Muscle of leg (tissue), 11 donors: ENCODE results near the gene SLC22A12. TPM values are rescaled to one million over a fixed set of nuclear protein-coding genes. Genes with fewer than 3 reads are reported as not detected.

ENCODE experiments used
- DNase-seq: peaks from one replicate; pipeline ENCODE4 v3.0.0; 2013
- H3K27ac ChIP-seq: one replicate; pipeline ENCODE4 v1.5.1; 2013; ENCODE audit warnings: mild to moderate bottlenecking, low read length, control low read depth
- H3K27me3 ChIP-seq: one replicate; pipeline ENCODE4 v1.6.1; 2013; ENCODE audit warnings: low read length; ENCODE audit not compliant: control insufficient read depth, insufficient read depth
- H3K36me3 ChIP-seq: one replicate; pipeline ENCODE4 v1.6.1; 2013; ENCODE audit warnings: low read length; ENCODE audit not compliant: control insufficient read depth, insufficient read depth
- H3K4me1 ChIP-seq: one replicate; pipeline ENCODE4 v1.6.1; 2013; ENCODE audit warnings: low read length; ENCODE audit not compliant: control insufficient read depth, insufficient read depth
- H3K4me3 ChIP-seq: one replicate; pipeline ENCODE4 v1.5.1; 2013; ENCODE audit warnings: low read length, control low read depth
- H3K9me3 ChIP-seq: replicated peaks from 2 replicates; pipeline ENCODE4 v1.6.1; 2013; ENCODE audit warnings: low read depth, low read length; ENCODE audit not compliant: control insufficient read depth
- WGBS: methylation state at CpG from one replicate; pipeline ENCODE4 v1.1.5; 2013; ENCODE audit warnings: missing lambda C conversion rate; ENCODE audit not compliant: insufficient coverage; 5-methylcytosine and 5-hydroxymethylcytosine counted together
- polyA plus RNA-seq, 8 donors: library from polyadenylated mRNA; unstranded; fragments of 120-200 nt; gene quantifications; one replicate each; pipeline versions ENCODE4 v1.2.1 to v1.2.3, GENCODE V29; 2013; ENCODE audit warnings: inconsistent platforms in 1 of 8, low replicate concordance in 1 of 8; ENCODE audit not compliant: insufficient read length in 8 of 8, insufficient read depth in 1 of 8
- total RNA-seq: library from RNA; stranded (reverse); fragments of 120-200 nt; gene quantifications from one replicate; pipeline ENCODE4 v1.2.4, GENCODE V29; 2013

Gene SLC22A12
- total and polyA plus RNA-seq, 9 donors = not detected

- WGBS = 84% methylated on average over 13 of the region's 13 CpGs
- H3K36me3 ChIP-seq = no peaks in the 10 kb centered on the region
- H3K9me3 ChIP-seq = peaks cover 5% of the 10 kb centered on the region
- H3K27ac ChIP-seq = no peak overlapping the region
- peaks cover 5% of the 10 kb centered on the region for H3K27me3 ChIP-seq
- H3K4me1 ChIP-seq = no peaks in the 10 kb centered on the region
- H3K4me3 ChIP-seq = no peak overlapping the region
- DNase-seq = no peak
These were observed 6.7 kb downstream of the SLC22A12 start for GRCh38 chr11:64597671-64598101.

GRCh38 chr11:64598106-64598796, 7.2 kb downstream of the SLC22A12 start:
- Histone ChIP-seq H3K36me3 (no peaks in the 10 kb centered on the region), H3K9me3 (peaks cover 5% of the 10 kb centered on the region), H3K4me1 (no peaks in the 10 kb centered on the region), H3K27ac (no peak overlapping the region), H3K4me3 (no peak overlapping the region), H3K27me3 (peaks cover 5% of the 10 kb centered on the region)
- DNase-seq = no peak
- WGBS = 90% methylated on average over 5 of the region's 12 CpGs

- peaks cover 2% of the 10 kb centered on the region for H3K27me3 ChIP-seq
- no peak overlapping the region for H3K4me3 ChIP-seq
- H3K4me1 ChIP-seq = no peaks in the 10 kb centered on the region
- DNase-seq = no peak
- H3K9me3 ChIP-seq = peaks cover 5% of the 10 kb centered on the region
- no peaks in the 10 kb centered on the region for H3K36me3 ChIP-seq
- WGBS = 73% methylated on average over 7 of the region's 23 CpGs
- H3K27ac ChIP-seq = no peak overlapping the region
These were observed 8.0 kb downstream of the SLC22A12 start for GRCh38 chr11:64598797-64599697.

GRCh38 chr11:64599698-64600211, 8.7 kb downstream of the SLC22A12 start:
- Histone ChIP-seq H3K27ac (no peak overlapping the region), H3K36me3 (no peaks in the 10 kb centered on the region), H3K27me3 (peaks cover 2% of the 10 kb centered on the region), H3K4me3 (no peak overlapping the region), H3K4me1 (no peaks in the 10 kb centered on the region), H3K9me3 (peaks cover 5% of the 10 kb centered on the region)
- DNase-seq = no peak
- WGBS = 86% methylated on average over 14 of the region's 17 CpGs

GRCh38 chr11:64600281-64600992, 9.4 kb downstream of the SLC22A12 start:
- H3K36me3 ChIP-seq = no peaks in the 10 kb centered on the region
- no peak overlapping the region for H3K27ac ChIP-seq
- peaks cover 6% of the 10 kb centered on the region for H3K27me3 ChIP-seq
- H3K9me3 ChIP-seq = peaks cover 5% of the 10 kb centered on the region
- no peak for DNase-seq
- no peaks in the 10 kb centered on the region for H3K4me1 ChIP-seq
- 88% methylated on average over 14 of the region's 19 CpGs for WGBS
- no peak overlapping the region for H3K4me3 ChIP-seq

GRCh38 chr11:64601605-64602465, 10.8 kb downstream of the SLC22A12 start:
- Histone ChIP-seq H3K27ac (no peak overlapping the region), H3K36me3 (no peaks in the 10 kb centered on the region), H3K9me3 (no peaks in the 10 kb centered on the region), H3K4me3 (no peak overlapping the region), H3K4me1 (no peaks in the 10 kb centered on the region), H3K27me3 (peaks cover 9% of the 10 kb centered on the region)
- 78% methylated on average over 6 of the region's 12 CpGs for WGBS
- DNase-seq = no peak

- WGBS = 86% methylated on average over 10 of the region's 10 CpGs
- no peak for DNase-seq
- H3K36me3 ChIP-seq = no peaks in the 10 kb centered on the region
- H3K27ac ChIP-seq = no peak overlapping the region
- no peaks in the 10 kb centered on the region for H3K4me1 ChIP-seq
- no peak overlapping the region for H3K4me3 ChIP-seq
- H3K9me3 ChIP-seq = no peaks in the 10 kb centered on the region
- H3K27me3 ChIP-seq = peaks cover 11% of the 10 kb centered on the region
These were observed 11.5 kb downstream of the SLC22A12 start for GRCh38 chr11:64602466-64603070.

GRCh38 chr11:64603411-64604110, 12.5 kb downstream of the SLC22A12 start:
- WGBS = 65% methylated on average over 6 of the region's 10 CpGs

More at GRCh38 chr11:64603411-64604110, 12.5 kb downstream of the SLC22A12 start:
- Histone ChIP-seq H3K27ac (no peak overlapping the region), H3K4me1 (peaks cover under 1% of the 10 kb centered on the region), H3K9me3 (no peaks in the 10 kb centered on the region), H3K36me3 (no peaks in the 10 kb centered on the region), H3K4me3 (no peak overlapping the region), H3K27me3 (peaks cover 11% of the 10 kb centered on the region)
- no peak for DNase-seq
